NT2/D1 (cell line): ENCODE results near the gene STK25.

Experiments used
- SUZ12 ChIP-seq: IDR thresholded peaks from 2 replicates; pipeline ENCODE4 v1.6.1; 2011; ENCODE audit not compliant: insufficient read length, insufficient read depth; ENCODE audit errors: extremely low read depth
- YY1 ChIP-seq: IDR thresholded peaks from 2 replicates; pipeline ENCODE4 v1.6.1; 2011; ENCODE audit not compliant: insufficient read length, insufficient read depth

DNA sequence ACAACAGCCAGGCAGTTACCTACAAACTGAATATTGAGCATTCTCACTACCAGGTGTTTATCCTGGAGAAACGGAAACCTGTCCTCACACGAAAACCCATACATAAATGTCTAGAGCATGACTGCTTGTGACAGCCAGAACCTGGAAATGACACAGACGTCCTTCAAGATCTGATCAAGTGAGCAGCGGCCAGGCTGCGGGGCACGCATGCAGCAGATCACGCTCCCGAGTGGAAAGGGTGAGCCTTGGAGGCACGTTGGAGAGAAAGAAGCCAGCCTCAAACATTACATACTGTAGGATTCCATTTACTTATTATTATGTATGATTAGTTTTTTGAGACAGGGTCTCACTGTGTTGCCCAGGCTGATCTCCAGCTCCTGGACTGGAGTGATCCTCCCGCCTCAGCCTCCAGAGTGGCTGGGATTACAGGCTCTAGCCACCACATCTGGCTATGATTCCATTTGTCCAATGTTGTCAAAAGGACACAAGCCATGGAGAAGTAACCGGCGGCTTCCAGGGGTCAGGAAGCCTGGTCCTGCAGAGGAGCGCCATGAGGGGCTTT, 22.9 kb upstream of the STK25 start:
- TF ChIP-seq SUZ12, result no peak
- no peak for TF ChIP-seq YY1
